PC-3 (cell line): Measurements from ENCODE around the gene MDC1.

Experiments
- CTCF ChIP-seq: fragments of 300-600 bp; sonication (generic); conservative IDR thresholded peaks from 2 replicates; pipeline ENCODE4 v1.5.1; 2017; ENCODE audit warnings: antibody characterized with exemption, low read depth, mild to moderate bottlenecking, low read length
- EZH2 ChIP-seq: fragments of 300-600 bp; sonication (generic); IDR thresholded peaks from one replicate; pipeline ENCODE4 v1.6.1; 2017; ENCODE audit warnings: antibody characterized with exemption, mild to moderate bottlenecking, low read length; ENCODE audit not compliant: unreplicated experiment

DNA sequence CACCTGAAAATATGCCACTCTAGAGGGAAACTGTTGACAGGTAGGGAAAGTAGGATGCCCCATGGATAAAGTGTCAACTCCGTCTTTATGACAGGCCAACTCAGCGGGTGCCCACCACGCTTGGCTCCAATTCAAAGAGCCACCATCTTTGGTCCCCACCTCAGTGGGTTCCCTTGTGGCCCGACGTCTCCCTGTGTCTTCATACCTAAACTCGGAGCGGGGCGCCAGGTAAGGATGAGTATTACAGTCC, 277 bp downstream of the MDC1 start:
- TF ChIP-seq CTCF, result no peak
- no peak for TF ChIP-seq EZH2
